Endometrial microvascular endothelial cells (primary cell): Measurements from ENCODE around the gene KCNN1. TPM values are rescaled to one million over a fixed set of nuclear protein-coding genes. Genes with fewer than 3 reads are reported as not detected.
"Not testable (repeated sequence)": the region's sequence is repeated elsewhere in the genome, so short reads cannot be mapped to it uniquely, and the experiment has no call there.

ENCODE experiments used
- in situ Hi-C: cut with HindIII; loops from 2 replicates; pipeline ENCODE4 v1.10.0; 2017; ENCODE audit warnings: low sequenced_read_pairs, low pct_unique_long_range_greater_than_20kb; ENCODE audit errors: inconsistent ontology term
- total RNA-seq: library from RNA; depleted of rRNA; stranded (reverse); fragments of >200 nt; gene quantifications from one replicate; pipeline ENCODE4 v1.2.3, GENCODE V29; 2015; ENCODE audit errors: inconsistent ontology term

Gene KCNN1
- total RNA-seq, 1 donor from 2014 or later: not detected

DNA sequence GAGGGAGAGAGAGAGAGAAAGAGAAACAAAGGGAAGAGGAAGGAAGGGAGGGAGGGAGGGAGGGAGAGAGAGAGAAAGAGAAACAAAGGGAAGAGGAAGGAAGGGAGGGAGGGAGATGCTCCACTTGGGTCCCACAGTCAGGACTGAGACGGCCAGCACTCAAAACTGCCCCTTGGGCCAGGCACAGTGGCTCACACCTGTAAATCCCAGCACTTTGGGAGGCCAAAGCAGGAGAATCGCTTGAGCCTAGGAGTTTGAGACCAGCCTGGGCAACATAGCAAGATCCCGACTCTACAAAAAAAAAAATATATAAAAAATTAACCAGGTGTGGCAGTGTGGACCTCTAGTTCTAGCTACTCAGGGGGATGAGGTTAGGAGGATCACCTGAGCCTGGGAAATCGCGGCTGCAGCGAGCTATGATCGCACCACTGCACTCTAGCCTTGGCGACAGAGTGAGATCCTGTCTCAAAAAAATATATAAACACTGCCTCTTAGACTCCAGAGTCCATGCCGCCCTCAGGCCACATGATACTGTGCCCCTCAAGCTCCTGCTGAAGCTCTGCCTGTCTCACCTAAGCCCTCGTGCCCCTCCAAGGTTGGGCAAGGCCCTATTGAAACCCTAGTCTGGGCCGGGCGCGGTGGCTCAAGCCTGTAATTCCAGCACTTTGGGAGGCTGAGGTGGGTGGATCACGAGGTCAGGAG lies 49.5 kb downstream of the KCNN1 start:
- in situ Hi-C loops: no loop called here

DNA sequence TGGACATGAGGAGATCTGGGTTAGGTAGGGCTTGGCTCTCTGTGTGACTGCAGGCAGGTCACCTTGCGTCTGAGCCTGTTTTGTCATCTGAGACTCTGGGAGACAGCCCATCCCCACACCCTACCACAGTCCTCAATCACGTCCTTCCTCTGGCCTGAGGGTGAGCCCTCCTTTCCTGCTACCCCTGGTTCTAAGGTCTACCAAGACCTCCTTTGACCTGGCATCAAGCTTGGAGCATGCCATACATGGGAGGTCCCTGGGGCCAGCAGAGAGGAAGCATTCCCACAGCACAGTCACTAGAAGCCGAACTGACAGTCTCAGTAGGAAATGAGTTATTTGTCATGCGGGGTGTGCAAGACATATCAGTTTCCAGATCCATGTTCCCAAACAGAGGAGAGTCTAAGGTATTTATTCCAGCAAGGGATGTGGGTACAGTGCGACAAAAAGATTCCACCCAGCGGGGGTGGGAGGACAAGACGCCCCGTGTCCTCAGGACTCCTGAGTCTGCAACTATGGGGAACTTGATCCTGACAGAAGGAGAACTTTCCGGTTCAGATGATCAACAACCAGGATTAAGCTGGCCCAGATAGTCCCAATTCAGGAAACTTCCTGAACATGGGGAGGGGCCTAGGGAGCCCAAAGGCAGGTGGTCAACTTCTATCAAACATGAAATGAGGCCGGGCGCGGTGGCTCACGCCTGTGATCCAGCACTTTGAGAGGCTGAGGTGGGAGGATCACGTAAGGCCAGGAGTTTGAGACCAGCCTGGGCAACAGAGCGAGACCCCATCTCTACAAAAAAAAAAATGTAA lies 50.6 kb downstream of the KCNN1 start:
- in situ Hi-C loops: no loop called here

DNA sequence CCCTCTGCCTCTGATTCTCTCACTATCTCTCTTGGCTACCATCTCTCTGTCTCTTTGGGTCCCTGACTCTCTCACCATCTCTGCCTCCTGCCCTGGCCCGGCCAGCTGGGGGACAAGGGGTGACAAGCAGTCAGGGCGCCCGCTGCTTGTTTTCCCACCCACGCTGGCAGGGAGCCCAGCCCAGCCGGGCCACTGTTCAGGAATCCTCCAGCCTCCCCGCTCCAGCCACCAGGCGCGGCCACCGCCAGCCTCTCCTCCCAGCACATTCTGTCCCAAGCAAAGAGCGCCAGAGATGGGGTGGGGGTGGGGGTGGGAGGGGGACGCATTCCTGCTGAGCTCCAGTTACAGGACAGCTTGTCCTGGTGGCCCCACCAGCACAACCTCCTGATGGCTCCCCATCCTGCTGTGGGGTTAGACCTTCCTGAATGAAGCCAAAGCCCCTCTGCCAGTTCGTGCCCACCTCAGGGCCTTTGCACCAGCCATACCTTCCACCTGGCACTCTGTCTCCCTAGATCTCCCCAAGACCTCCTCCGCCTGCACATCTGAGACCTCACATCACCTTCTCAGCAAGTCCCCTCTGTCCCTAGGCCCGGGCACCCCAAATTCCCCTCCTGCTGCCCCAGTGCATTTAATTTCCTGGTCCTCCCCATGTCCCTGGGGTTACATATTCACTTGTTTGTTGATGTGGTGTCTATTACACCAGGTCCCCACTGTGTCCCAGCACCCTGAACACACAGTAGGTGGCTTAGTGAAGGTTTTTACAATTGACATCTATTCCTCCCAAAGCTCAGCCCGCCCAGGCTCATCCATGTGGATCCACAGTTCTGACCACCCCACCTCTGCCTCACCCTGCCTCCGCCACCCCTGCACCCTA lies 53.5 kb downstream of the KCNN1 start:
- in situ Hi-C loops: no loop called here

DNA sequence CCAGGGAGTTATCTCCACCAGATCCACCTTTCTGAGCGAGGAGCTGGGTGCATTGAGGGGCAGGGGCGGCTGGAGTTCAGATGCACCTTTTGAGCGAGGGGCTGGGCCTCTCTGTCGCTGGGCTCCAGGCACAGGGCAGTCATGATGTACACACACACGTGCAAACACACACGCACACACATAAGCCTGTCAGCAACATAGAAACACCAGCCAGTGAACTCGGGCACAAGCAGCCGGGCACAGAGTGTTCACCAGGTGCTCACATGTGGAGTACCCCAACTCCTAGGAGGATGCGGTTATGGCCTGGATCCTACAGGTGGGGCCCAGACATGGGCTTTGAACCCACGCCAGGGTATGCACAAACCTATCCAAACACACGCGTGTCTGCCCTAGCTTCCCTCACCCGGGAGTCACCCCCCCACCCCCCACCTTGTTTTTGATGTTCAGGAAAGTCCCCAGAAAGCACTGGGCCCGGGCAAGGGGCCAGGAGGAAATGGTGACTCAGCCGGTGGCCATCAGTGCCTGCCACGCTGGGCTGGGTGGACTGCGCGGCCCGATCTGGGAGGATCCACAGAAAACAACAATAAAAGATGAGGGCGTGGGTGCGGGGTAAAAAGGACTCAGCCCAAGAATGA lies 54.3 kb downstream of the KCNN1 start:
- in situ Hi-C loops: no loop called here

- in situ Hi-C loops: no loop called here
Observed at GRCh38 chr19:18023622-18024251, 56.8 kb downstream of the KCNN1 start.

GRCh38 chr19:18027151-18027550 lies 60.2 kb downstream of the KCNN1 start:
- in situ Hi-C loops: no loop called here

- in situ Hi-C loops: no loop called here
Observed at GRCh38 chr19:18029617-18030338, 62.9 kb downstream of the KCNN1 start.

- in situ Hi-C loops: not testable (repeated sequence)
Observed at GRCh38 chr19:18031401-18031800, 64.5 kb downstream of the KCNN1 start.

- in situ Hi-C loops: not testable (repeated sequence)
Observed at GRCh38 chr19:18032102-18032501, 65.2 kb downstream of the KCNN1 start.

DNA sequence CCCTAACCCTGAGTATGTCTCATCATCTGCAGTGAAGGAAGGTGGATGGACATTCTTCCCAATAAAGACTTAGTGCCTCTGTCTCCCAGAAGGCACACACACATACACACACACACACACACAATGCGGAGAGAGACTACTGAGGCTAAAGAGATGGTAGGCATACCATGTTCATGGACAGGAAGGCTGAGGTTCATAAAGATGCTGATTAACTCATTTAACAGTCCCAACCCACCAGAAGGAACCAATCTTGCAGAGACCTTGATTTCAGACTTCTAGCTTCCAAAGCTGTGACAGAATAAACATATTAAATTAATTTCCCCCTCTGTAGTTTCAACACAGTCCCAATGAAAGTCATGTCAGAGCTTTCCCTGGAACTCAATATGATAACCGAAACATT lies 74.1 kb downstream of the KCNN1 start:
- in situ Hi-C loops: no loop called here

- in situ Hi-C loops: no loop called here
Observed at GRCh38 chr19:18043676-18044075, 76.8 kb downstream of the KCNN1 start.

DNA sequence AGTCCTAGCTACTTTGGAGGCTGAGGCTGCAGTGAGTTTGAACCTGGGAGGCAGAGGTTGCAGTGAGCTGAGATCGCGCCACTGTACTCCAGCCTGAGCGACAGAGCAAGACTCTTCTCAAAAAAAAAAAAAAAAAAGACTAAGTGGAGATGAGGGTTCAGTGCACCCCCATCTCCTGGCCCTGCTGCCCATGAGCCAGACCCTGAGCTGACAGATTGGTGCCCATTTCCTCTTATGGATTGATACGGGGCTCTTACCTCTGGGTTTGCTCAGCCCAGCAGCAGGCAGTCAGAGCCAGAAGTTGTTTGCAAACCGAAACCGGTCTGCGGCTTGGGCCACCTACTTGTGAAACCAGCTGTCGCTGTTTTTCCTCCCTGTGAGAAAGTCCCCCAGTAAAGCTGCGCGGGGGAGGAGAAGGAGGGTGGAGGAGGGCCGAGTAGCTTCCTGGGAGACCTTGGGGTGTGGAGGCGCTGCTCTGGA lies 78.0 kb downstream of the KCNN1 start:
- in situ Hi-C loops: no loop called here

DNA sequence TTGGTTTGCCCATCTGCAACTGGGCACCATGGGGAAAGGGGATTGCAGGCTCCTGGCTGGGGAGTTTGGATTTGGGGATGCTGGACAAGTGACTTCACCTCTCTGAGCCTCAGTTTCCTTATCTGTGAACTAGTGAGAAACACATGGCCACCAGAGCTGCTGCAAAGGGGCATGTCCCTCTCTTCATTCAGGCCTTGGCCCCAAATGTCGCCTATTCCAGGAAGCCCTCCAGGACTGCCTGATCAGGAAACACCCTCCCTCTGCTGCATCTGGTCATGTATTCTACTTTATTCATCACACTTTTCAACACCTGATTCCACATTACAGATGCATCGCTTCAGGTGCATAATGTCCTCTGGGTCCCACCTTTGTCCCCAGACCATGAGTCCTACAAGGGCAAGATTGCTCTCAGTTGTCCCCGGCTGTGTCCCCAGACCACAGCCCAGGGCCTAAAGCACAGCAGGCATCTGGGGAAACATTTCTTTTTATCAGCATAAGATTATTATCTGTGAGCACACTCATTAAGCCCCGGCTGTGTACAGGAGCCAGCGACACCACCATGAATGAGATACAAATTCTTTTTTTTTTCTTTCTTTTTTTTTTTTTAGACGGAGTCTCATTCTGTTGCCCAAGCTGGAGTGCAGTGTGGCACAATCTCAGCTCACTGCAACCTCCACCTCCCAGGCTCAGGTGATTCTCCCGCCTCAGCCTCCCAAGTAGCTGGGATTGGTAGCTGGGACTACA lies 78.6 kb downstream of the KCNN1 start:
- in situ Hi-C loops: no loop called here

DNA sequence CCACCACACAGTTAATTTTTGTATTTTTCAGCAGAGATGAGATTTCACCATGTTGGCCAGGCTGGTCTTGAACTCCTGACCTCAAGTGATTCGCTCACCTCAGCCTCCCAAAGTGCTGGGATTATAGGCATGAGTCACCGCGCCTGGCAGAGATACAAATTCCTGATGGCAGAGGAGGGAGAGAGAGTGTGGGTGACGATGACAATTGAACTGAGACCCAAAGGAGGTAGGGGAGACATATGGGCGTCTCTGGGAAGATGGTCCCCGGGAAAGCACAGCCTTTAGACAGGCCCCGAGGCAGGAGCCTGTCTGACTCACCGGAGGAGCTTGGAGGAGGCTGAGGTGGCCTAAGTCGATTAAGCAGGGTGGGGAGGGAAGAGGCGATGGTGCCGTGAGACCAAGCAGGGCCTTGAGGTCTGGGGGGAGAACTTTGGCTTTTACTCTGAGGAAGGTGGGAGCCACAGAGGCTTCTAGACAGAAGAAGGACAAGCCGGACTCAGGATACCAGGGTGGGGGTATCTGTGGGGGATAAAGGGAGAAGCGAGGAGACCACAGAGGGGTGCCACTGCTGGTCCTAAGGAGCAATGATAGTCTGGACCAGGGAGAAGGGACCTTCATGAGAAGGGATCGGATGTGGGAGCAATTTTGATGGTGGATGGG lies 79.3 kb downstream of the KCNN1 start:
- in situ Hi-C loops: no loop called here

DNA sequence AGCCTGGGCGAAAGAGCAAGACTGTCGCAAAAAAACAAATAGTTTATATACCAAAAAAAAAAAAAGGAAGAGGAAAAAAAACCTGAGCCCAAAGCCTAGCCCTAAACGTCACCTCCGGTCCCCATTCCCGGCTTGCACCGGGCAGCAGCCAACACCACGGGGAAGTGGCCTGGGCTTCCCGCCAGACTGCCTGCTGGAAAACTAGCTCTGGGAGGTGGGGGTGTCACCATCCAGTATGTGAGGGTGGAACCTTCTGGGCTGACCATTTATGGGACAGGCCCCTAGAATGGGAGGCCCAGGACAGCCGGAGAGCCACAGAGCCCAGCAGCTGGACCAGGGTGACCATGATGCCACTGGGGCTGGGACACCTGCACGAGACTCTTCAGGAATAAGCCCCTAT lies 82.5 kb downstream of the KCNN1 start:
- in situ Hi-C loops: no loop called here
